ENCODE data around the gene VMA21. TPM values are rescaled to one million over a fixed set of nuclear protein-coding genes. Genes with fewer than 3 reads are reported as not detected.

VMA21 gene
- total and polyA plus RNA-seq, 7 donors, result 6.7 to 24.1 (median 17.4) TPM

GRCh38 chrX:151365579-151365978 is 31.4 kb upstream of the VMA21 start:
- no peak for ATAC-seq
- Histone ChIP-seq H3K27ac (no peak overlapping the region), H3K27me3 (ENCODE audit: insufficient read depth in 3 of 3, low read length in 2 of 3) (peaks cover 0 to 3% (median 0%) of the 10 kb centered on the region in 3 donors), H3K9me3 (no peaks in the 10 kb centered on the region), H3K4me3 (no peak overlapping the region), H3K36me3 (ENCODE audit: insufficient read depth in 1 of 2, low read depth in 1 of 2) (no peaks in the 10 kb centered on the region), H3K4me1 (no peaks in the 10 kb centered on the region)
- TF ChIP-seq CTCF (IDR thresholded peaks at IDR 0.05), result no peak
- intact Hi-C loops (cut with DNase I), result no loop called here
- no peak for DNase-seq
- WGBS, 3 donors, result 76 to 92% (median 90%) methylated on average over 2 of the region's 2 CpGs

- intact Hi-C loops (cut with DNase I), result no loop called here
- H3K27ac ChIP-seq, result no peak overlapping the region
- peaks cover 0 to 4% (median 0%) of the 10 kb centered on the region in 3 donors for H3K27me3 ChIP-seq (ENCODE audit: insufficient read depth in 3 of 3, low read length in 2 of 3)
- no peaks in the 10 kb centered on the region for H3K36me3 ChIP-seq (ENCODE audit: insufficient read depth in 1 of 2, low read depth in 1 of 2)
- no peaks in the 10 kb centered on the region for H3K4me1 ChIP-seq
- DNase-seq (no peak), ATAC-seq (no peak)
- no peak overlapping the region for H3K4me3 ChIP-seq
- 11 to 40% (median 14%) methylated on average over 18 to 21 of the region's 21 CpGs for WGBS, 3 donors
- no peaks in the 10 kb centered on the region for H3K9me3 ChIP-seq
- TF ChIP-seq CTCF (IDR thresholded peaks at IDR 0.05), result no peak
Measured at GRCh38 chrX:151370906-151371305, 26.1 kb upstream of the VMA21 start.

GRCh38 chrX:151384807-151385206 is 12.2 kb upstream of the VMA21 start:
- DNase-seq (no peak), ATAC-seq (no peak)
- Histone ChIP-seq H3K9me3 (no peaks in the 10 kb centered on the region), H3K27me3 (ENCODE audit: insufficient read depth in 3 of 3, low read length in 2 of 3) (no peaks in the 10 kb centered on the region), H3K36me3 (ENCODE audit: insufficient read depth in 1 of 2, low read depth in 1 of 2) (no peaks in the 10 kb centered on the region), H3K27ac (no peak overlapping the region), H3K4me1 (no peaks in the 10 kb centered on the region), H3K4me3 (no peak overlapping the region)
- no peak for TF ChIP-seq CTCF (IDR thresholded peaks at IDR 0.05)
- WGBS, 3 donors, result 33 to 41% (median 34%) methylated on average over 6 to 7 of the region's 7 CpGs
- intact Hi-C loops (cut with DNase I), result no loop called here

- intact Hi-C loops (cut with DNase I), result no loop called here
- H3K36me3 ChIP-seq (ENCODE audit: insufficient read depth in 1 of 2, low read depth in 1 of 2), result no peaks in the 10 kb centered on the region
- DNase-seq (no peak), ATAC-seq (no peak)
- H3K27ac ChIP-seq, result no peak overlapping the region
- 43 to 66% (median 49%) methylated on average over 3 of the region's 3 CpGs for WGBS, 3 donors
- no peak for TF ChIP-seq CTCF (IDR thresholded peaks at IDR 0.05)
- H3K27me3 ChIP-seq (ENCODE audit: insufficient read depth in 3 of 3, low read length in 2 of 3), result no peaks in the 10 kb centered on the region
- no peak overlapping the region for H3K4me3 ChIP-seq
- no peaks in the 10 kb centered on the region for H3K4me1 ChIP-seq
- H3K9me3 ChIP-seq, result no peaks in the 10 kb centered on the region
Measured at GRCh38 chrX:151386838-151387459, 10.1 kb upstream of the VMA21 start.

- 86 to 95% (median 92%) methylated on average over 21 to 22 of the region's 22 CpGs for WGBS, 3 donors
- Histone ChIP-seq H3K36me3 (ENCODE audit: insufficient read depth in 1 of 2, low read depth in 1 of 2) (no peaks in the 10 kb centered on the region), H3K9me3 (no peaks in the 10 kb centered on the region), H3K27ac (no peak overlapping the region), H3K4me3 (no peak overlapping the region), H3K27me3 (ENCODE audit: insufficient read depth in 3 of 3, low read length in 2 of 3) (no peaks in the 10 kb centered on the region), H3K4me1 (no peaks in the 10 kb centered on the region)
- TF ChIP-seq CTCF (IDR thresholded peaks at IDR 0.05), result no peak
- DNase-seq (no peak), ATAC-seq (no peak)
- intact Hi-C loops (cut with DNase I), result no loop called here
Measured at GRCh38 chrX:151391722-151392121, 5.3 kb upstream of the VMA21 start.

Measured in psoas muscle (tissue), 8 donors.